Esophagus squamous epithelium (tissue), 4 donors: Measurements from ENCODE around the gene FAM111A.

Source experiments
- CTCF ChIP-seq, 6 experiments: fragments of 450-650 bp in 4 of 6; fragments of 200-600 bp in 2 of 6; sonication (generic) in 2 of 6; IDR thresholded peaks; one replicate each; pipeline ENCODE4 v1.5.1; 2016 to 2019; ENCODE audit warnings: antibody characterized with exemption in 6 of 6, mild to moderate bottlenecking in 4 of 6, moderate library complexity in 4 of 6
- POLR2A ChIP-seq, 4 donors: fragments of 450-650 bp; IDR thresholded peaks; one replicate each; pipeline ENCODE4 v1.6.1; 2017; ENCODE audit warnings: antibody characterized with exemption in 4 of 4, mild to moderate bottlenecking in 4 of 4, moderate library complexity in 3 of 4

DNA sequence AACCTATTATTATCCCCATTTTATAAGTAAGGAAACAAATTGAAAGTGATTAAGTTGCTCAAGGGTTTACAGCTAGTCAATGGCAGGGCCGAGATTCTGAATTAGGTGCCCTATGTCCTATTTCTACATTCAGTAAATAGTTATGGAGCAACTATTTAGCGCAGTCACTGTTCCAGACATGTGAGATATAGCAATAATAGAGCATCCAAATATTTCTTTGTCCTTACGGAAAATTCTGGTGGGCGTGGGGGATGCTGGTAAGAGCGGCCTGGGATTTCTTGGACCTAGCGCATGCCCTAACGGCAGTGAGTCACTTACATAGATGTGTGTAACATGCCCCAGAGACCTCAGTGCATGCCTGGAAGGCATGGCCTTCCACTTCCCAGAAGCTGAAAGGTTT, 33.7 kb downstream of the FAM111A start:
- no peak for TF ChIP-seq POLR2A (IDR thresholded peaks at IDR 0.05)
- no peak for TF ChIP-seq CTCF (IDR thresholded peaks at IDR 0.05)
